ENCODE results near the gene TAF10. TPM values are rescaled to one million over a fixed set of nuclear protein-coding genes. Genes with fewer than 3 reads are reported as not detected.

The TAF10 gene
- total RNA-seq, 1 donor from 2014 or later: 113 TPM

GRCh38 chr11:6637871-6638270 is 25.9 kb upstream of the TAF10 start:
- no peak overlapping the region for H3K4me3 ChIP-seq (ENCODE audit: insufficient read depth, low read depth, low read length)
- H3K27ac ChIP-seq (ENCODE audit: low read depth, low read length): no peak overlapping the region
- no peak overlapping the region for H3K4me3 Mint-ChIP-seq (ENCODE audit: unreplicated experiment)
- no peak overlapping the region for H3K27ac Mint-ChIP-seq (ENCODE audit: unreplicated experiment)
- FAIRE-seq: no peak
- H3K27me3 ChIP-seq (ENCODE audit: insufficient read depth, low read length): no peaks in the 10 kb centered on the region
- H3K4me1 ChIP-seq (ENCODE audit: insufficient read depth, low read length): peaks cover 8% of the 10 kb centered on the region
- H3K9ac ChIP-seq (ENCODE audit: low read length): no peak overlapping the region
- no peak overlapping the region for H3K4me2 ChIP-seq (ENCODE audit: low read length)
- peaks cover 4% of the 10 kb centered on the region for H4K20me1 ChIP-seq (ENCODE audit: insufficient read depth, low read length)
- peaks cover 1% of the 10 kb centered on the region for H3K36me3 Mint-ChIP-seq (ENCODE audit: low read depth, unreplicated experiment)
- no peaks in the 10 kb centered on the region for H3K79me2 ChIP-seq (ENCODE audit: insufficient read depth, low read length)
- H3K9me3 Mint-ChIP-seq (ENCODE audit: unreplicated experiment): no peaks in the 10 kb centered on the region
- H3K4me1 Mint-ChIP-seq (ENCODE audit: low read depth, unreplicated experiment): no peaks in the 10 kb centered on the region
- no peaks in the 10 kb centered on the region for H3K9me3 ChIP-seq (ENCODE audit: insufficient read depth, low read depth, low read length)
- no peak overlapping the region for H2AFZ ChIP-seq (ENCODE audit: low read depth, low read length)
- H3K27me3 Mint-ChIP-seq (ENCODE audit: low read depth, unreplicated experiment): peaks cover 5% of the 10 kb centered on the region
- peak; percentile 75 for DNase-seq (ENCODE audit: low read depth)
- no peak for TF ChIP-seq EZH2 (IDR thresholded peaks at IDR 0.05; ENCODE audit: insufficient read depth, low read length)
- TF ChIP-seq CTCF (IDR thresholded peaks at IDR 0.05; ENCODE audit: insufficient read depth, low read depth, low read length): no peak
- H3K36me3 ChIP-seq (ENCODE audit: insufficient read depth, low read length): no peaks in the 10 kb centered on the region

- no peak for DNase-seq (ENCODE audit: low read depth)
- Histone ChIP-seq H3K79me2 (ENCODE audit: insufficient read depth, low read length) (no peaks in the 10 kb centered on the region), H4K20me1 (ENCODE audit: insufficient read depth, low read length) (no peaks in the 10 kb centered on the region), H3K9ac (ENCODE audit: low read length) (no peak overlapping the region), H3K9me3 (ENCODE audit: insufficient read depth, low read depth, low read length) (no peaks in the 10 kb centered on the region), H3K27me3 (ENCODE audit: insufficient read depth, low read length) (no peaks in the 10 kb centered on the region), H3K4me3 (ENCODE audit: insufficient read depth, low read depth, low read length) (no peak overlapping the region), H3K27ac (ENCODE audit: low read depth, low read length) (no peak overlapping the region), H3K4me1 (ENCODE audit: insufficient read depth, low read length) (peaks cover 8% of the 10 kb centered on the region), H2AFZ (ENCODE audit: low read depth, low read length) (no peak overlapping the region), H3K36me3 (ENCODE audit: insufficient read depth, low read length) (no peaks in the 10 kb centered on the region), H3K4me2 (ENCODE audit: low read length) (no peak overlapping the region)
- Mint-ChIP-seq H3K9me3 (ENCODE audit: unreplicated experiment) (no peaks in the 10 kb centered on the region), H3K27ac (ENCODE audit: unreplicated experiment) (no peak overlapping the region), H3K27me3 (ENCODE audit: low read depth, unreplicated experiment) (peaks cover 14% of the 10 kb centered on the region), H3K4me1 (ENCODE audit: low read depth, unreplicated experiment) (no peaks in the 10 kb centered on the region), H3K4me3 (ENCODE audit: unreplicated experiment) (no peak overlapping the region), H3K36me3 (ENCODE audit: low read depth, unreplicated experiment) (peaks cover 10% of the 10 kb centered on the region)
- no peak for FAIRE-seq
- TF ChIP-seq EZH2 (IDR thresholded peaks at IDR 0.05; ENCODE audit: insufficient read depth, low read length): no peak
- TF ChIP-seq CTCF (IDR thresholded peaks at IDR 0.05; ENCODE audit: insufficient read depth, low read depth, low read length): no peak
These were observed 24.5 kb upstream of the TAF10 start for GRCh38 chr11:6636480-6636879.

- H3K9ac ChIP-seq (ENCODE audit: low read length): no peak overlapping the region
- H2AFZ ChIP-seq (ENCODE audit: low read depth, low read length): peak overlapping the region; percentile 6
- Mint-ChIP-seq H3K4me3 (ENCODE audit: unreplicated experiment) (no peak overlapping the region), H3K27ac (ENCODE audit: unreplicated experiment) (no peak overlapping the region), H3K4me1 (ENCODE audit: low read depth, unreplicated experiment) (no peaks in the 10 kb centered on the region), H3K9me3 (ENCODE audit: unreplicated experiment) (no peaks in the 10 kb centered on the region), H3K27me3 (ENCODE audit: low read depth, unreplicated experiment) (peaks cover 23% of the 10 kb centered on the region), H3K36me3 (ENCODE audit: low read depth, unreplicated experiment) (peaks cover 16% of the 10 kb centered on the region)
- no peak for FAIRE-seq
- no peaks in the 10 kb centered on the region for H3K79me2 ChIP-seq (ENCODE audit: insufficient read depth, low read length)
- H4K20me1 ChIP-seq (ENCODE audit: insufficient read depth, low read length): no peaks in the 10 kb centered on the region
- H3K27me3 ChIP-seq (ENCODE audit: insufficient read depth, low read length): no peaks in the 10 kb centered on the region
- H3K27ac ChIP-seq (ENCODE audit: low read depth, low read length): no peak overlapping the region
- TF ChIP-seq EZH2 (IDR thresholded peaks at IDR 0.05; ENCODE audit: insufficient read depth, low read length) (no peak), CTCF (IDR thresholded peaks at IDR 0.05; ENCODE audit: insufficient read depth, low read depth, low read length) (no peak)
- DNase-seq (ENCODE audit: low read depth): no peak
- no peaks in the 10 kb centered on the region for H3K36me3 ChIP-seq (ENCODE audit: insufficient read depth, low read length)
- peak overlapping the region; percentile 16 for H3K4me2 ChIP-seq (ENCODE audit: low read length)
- H3K4me1 ChIP-seq (ENCODE audit: insufficient read depth, low read length): peaks cover 8% of the 10 kb centered on the region
- no peaks in the 10 kb centered on the region for H3K9me3 ChIP-seq (ENCODE audit: insufficient read depth, low read depth, low read length)
- no peak overlapping the region for H3K4me3 ChIP-seq (ENCODE audit: insufficient read depth, low read depth, low read length)
These were observed 23.3 kb upstream of the TAF10 start for GRCh38 chr11:6635082-6635932.
